Measurements from ENCODE around the gene DSP.
A peak's percentile ranks its signal among the peaks of the same experiment; 100 is the strongest.

DSP gene, protein sequence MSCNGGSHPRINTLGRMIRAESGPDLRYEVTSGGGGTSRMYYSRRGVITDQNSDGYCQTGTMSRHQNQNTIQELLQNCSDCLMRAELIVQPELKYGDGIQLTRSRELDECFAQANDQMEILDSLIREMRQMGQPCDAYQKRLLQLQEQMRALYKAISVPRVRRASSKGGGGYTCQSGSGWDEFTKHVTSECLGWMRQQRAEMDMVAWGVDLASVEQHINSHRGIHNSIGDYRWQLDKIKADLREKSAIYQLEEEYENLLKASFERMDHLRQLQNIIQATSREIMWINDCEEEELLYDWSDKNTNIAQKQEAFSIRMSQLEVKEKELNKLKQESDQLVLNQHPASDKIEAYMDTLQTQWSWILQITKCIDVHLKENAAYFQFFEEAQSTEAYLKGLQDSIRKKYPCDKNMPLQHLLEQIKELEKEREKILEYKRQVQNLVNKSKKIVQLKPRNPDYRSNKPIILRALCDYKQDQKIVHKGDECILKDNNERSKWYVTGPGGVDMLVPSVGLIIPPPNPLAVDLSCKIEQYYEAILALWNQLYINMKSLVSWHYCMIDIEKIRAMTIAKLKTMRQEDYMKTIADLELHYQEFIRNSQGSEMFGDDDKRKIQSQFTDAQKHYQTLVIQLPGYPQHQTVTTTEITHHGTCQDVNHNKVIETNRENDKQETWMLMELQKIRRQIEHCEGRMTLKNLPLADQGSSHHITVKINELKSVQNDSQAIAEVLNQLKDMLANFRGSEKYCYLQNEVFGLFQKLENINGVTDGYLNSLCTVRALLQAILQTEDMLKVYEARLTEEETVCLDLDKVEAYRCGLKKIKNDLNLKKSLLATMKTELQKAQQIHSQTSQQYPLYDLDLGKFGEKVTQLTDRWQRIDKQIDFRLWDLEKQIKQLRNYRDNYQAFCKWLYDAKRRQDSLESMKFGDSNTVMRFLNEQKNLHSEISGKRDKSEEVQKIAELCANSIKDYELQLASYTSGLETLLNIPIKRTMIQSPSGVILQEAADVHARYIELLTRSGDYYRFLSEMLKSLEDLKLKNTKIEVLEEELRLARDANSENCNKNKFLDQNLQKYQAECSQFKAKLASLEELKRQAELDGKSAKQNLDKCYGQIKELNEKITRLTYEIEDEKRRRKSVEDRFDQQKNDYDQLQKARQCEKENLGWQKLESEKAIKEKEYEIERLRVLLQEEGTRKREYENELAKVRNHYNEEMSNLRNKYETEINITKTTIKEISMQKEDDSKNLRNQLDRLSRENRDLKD (N-terminal part only)

DNA sequence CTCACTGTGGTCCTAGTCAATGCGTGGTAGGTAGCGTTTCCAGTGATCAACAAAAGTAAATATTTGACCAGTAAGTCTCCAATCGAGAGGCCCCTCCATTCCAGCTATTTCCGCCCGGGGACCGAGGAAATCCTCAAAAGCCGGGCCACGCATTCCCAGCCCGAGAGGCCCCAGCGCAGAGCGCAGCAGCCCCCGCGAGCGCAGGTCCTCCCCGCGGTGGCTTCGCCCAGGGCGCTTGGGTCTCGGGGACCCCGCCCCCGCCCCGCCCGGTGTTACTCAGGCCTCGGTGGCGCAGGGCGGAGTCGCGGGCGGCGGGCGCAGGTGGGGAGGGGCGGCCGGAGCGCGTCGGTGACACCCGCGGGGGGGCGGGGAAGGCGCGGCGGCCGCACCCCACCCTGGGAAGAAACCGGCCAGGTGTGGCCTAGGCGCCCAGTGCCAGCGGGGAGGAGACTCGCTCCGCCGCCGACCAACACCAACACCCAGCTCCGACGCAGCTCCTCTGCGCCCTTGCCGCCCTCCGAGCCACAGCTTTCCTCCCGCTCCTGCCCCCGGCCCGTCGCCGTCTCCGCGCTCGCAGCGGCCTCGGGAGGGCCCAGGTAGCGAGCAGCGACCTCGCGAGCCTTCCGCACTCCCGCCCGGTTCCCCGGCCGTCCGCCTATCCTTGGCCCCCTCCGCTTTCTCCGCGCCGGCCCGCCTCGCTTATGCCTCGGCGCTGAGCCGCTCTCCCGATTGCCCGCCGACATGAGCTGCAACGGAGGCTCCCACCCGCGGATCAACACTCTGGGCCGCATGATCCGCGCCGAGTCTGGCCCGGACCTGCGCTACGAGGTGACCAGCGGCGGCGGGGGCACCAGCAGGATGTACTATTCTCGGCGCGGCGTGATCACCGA lies at the start of gene DSP:
Gene DSP, plus strand, starts transcription at position 497 of the 890 bp plus-strand sequence. Its CDS starts 245 bp downstream, at position 742.
- DNase-seq = peak; percentile 84

DNA sequence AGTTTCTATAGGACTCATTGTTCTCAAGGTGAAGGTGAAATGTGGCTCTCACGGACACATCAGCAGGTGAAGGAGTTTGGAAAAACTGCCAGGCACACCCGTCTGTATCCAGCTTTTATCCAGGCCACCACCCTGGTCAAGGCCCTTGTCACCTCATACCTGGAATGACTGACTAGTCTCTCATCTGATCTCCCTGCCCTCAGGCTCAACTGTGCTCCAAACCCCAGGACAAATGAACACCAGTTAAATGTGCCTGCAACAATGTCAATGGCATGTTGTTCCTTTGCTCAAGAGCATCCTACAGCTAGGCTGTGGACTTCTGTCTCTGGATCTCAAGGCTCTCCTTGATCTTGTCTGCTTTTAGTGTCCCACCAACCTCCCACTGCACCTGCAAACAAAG lies 47.6 kb upstream of the DSP start:
- DNase-seq = no peak

- no peak for DNase-seq
Observed at GRCh38 chr6:7494638-7495037, 46.8 kb upstream of the DSP start.

- no peak for DNase-seq
Observed at GRCh38 chr6:7496266-7496875, 45.1 kb upstream of the DSP start.

GRCh38 chr6:7500752-7501282 lies 40.7 kb upstream of the DSP start:
- DNase-seq = no peak

DNA sequence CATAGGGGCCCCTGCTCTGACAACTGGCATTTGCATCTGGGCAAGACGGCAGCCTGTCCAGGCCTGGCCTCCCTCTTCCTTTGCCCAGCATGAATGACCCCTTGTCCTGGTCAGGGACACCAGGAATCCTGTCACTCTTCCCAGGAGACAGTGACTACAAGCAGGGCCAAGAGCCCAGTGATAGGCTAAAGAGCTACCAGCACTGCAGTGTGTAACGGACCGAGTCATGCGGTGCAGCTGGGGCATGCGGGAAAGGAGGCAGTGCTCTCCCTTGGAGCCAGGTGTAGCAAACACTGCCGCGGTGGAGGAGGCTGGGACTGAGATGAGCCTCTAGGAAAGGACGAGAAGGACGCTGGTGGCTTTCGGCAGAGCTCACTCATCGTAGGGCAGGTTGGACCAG lies 38.7 kb upstream of the DSP start:
- DNase-seq = peak; percentile 14

DNA sequence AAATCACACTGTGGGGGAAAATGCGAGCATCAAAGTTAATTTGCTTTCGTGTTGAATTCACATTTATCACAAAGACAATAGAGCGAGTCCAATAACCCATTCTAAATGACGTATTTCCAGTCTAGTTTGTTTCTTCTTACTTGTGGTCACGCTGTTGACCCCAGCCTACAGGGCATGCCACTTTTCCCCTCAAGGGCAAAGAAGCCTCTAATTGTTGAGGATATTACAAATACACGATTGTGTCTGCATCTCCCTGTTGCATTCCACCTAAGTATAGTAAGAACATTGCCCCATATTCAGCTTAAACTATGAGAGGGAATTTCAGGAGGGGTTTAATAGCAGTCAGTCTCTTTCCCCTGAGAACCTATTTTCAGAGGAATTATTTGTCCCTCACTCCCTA lies 37.4 kb upstream of the DSP start:
- no peak for DNase-seq

- peak; percentile 89 for DNase-seq
Observed at GRCh38 chr6:7505189-7505699, 36.2 kb upstream of the DSP start.

GRCh38 chr6:7507600-7507999 lies 33.9 kb upstream of the DSP start:
- DNase-seq = no peak

DNA sequence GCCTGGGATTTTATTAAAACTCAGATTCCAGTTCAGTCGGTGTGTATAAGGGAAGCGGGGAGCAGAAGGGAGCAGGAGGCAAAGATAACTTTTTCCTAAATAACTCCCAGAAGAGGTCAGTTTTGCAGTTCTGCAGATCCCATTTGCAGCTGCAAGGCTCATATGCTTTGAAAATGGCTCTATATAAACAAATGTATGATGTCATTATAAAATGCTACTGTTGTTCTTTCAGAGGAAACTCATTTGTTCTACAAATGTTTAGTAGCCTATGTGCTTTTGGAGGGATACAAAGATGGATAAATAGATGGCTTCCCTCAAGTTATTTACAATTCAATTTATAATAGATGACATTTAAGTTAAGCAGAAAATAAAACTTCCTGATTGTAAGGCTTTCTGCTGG lies 29.2 kb upstream of the DSP start:
- no peak for DNase-seq

DNA sequence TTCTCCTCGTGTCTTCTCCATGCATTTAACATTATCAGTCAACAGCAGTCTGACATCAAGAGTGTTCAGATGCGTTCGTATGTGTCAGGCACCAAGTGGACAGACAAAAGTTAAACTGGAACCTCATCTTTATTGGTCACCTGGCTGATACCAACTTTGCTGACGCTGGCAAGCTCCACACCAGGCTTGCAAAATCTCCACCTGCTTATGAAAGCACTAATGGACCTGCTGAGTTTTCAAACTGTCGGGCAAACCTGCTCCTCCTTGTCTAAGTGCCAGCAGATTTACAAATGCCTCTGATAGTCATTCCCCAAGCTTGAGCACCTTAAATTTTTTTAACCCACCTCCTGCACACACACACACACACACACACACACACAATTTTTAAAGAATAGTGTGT lies 27.9 kb upstream of the DSP start:
- DNase-seq = peak; percentile 50

- DNase-seq = no peak
Observed at GRCh38 chr6:7515363-7515762, 26.1 kb upstream of the DSP start.

- DNase-seq = no peak
Observed at GRCh38 chr6:7518877-7519276, 22.6 kb upstream of the DSP start.

DNA sequence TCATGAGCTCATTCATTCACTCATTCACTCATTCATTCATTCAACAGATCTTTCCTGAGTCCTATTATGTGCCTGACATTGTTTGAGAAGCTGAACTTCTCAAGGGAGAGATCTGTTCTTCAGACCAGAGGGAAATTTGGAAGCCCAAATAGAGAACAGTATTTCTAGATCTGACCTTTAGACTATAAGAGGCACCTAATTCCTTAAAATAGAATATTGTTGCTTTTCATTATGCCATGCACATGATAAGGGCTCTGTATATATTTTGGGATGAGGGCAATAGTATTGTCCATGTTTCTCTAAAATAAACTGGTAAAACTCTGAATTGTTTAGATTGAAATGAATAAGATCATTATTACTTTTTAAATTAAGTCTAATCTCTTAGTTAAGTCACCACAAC lies 18.6 kb upstream of the DSP start:
- no peak for DNase-seq

DNA sequence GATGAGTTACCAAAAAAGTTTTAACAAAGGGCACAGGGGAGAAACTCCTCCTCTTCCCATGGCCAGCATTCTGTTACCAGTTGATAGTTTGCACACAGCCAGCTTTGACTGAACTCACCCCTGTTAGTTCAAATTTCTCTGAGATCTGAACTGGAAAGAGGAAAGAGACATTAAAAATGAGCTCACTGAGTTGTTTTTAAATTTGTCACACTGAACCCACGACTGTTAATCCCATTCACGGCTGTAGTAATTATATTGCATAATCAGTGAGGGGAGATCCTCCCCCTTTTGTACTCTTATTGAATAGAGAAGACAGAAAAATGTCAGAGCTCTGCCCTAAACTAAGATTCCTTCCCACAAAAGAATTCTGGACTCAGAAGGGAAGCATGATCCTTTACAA lies 17.5 kb upstream of the DSP start:
- no peak for DNase-seq

GRCh38 chr6:7526755-7527154 lies 14.7 kb upstream of the DSP start:
- no peak for DNase-seq

DNA sequence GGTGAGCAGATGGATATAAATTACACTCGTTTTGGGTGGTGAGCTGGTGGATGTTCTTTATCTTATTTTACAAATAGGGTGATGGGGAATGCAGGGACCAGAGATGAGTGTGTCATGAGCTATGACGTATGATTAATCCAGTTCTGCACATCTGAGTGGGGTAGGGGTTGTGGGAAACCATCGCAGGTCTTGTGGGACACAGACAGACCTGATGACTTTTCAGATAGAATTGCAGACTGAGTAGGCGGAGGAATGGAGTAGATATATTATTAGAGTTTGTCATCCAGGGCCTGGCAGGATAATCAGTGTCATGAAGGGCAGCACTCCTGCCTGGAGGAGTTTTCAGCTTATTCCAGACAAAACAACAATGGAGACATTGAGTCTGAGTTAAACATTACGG lies 12.9 kb upstream of the DSP start:
- DNase-seq = no peak

DNA sequence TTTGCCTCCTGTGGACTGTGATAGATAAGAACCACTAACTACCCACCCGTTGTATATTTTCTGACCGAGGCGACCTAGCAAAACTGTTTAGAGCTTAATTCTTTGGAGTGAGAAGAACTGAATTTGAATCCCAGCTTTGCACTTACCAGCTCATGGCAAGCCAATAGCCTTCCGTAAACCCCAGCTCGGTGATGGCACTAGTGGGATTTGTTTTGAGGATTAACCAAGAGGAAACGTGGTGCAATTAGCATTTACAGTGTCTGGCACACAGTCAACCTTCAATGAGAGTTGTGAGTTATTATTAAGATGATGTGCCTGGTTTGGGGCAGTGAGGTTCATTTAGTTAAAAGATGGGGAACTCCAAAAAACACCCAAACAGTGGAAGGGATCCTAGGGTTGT lies 12.3 kb upstream of the DSP start:
- DNase-seq = no peak

DNA sequence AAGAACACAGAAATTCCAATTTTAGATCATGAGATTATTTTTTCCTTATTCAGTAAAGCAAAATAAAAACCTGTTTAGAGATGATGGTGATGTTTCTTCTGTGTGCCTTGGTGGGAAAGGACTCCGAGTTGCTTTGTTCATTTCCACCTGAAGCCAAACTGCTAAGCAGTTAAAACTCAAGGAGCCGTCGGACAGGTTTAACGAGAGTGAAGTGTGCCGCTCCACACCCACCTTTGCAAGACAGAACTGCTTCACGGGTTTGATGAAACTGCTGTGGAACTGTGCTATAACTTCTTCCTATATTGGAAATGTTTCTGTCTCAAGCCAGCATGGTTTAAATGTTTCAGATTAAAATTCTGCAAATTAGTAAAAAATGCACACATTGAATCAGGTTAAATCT lies 9.2 kb upstream of the DSP start:
- DNase-seq = peak; percentile 78

DNA sequence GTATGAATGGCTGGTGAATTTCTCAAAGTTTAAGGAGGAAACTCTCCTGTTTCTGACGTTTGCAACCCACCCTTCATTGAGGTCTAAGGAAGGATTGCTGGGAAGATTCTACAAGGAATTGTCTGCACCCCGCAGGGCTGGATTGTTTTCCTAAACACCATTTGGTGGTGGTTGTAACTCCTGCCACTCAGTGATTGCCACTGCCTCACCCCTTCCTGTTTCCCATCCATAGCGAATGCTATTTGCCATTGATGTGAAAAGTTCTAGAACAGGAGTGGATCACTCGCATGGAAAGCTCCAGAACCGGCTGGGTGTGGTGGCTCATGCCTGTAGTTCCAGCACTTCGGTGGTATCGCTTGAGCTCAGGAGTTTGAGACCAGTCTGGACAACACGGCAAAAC lies 8.7 kb upstream of the DSP start:
- no peak for DNase-seq

GRCh38 chr6:7534192-7534591 lies 7.3 kb upstream of the DSP start:
- no peak for DNase-seq

All from NCI-H510A treated with DMSO at 0.1 percent for 48 hours (cell line).